Neuronal stem cell (in vitro differentiated cells): Measurements from ENCODE around the gene FOXC1.

Experiments used
- DNase-seq: peaks from one replicate; pipeline ENCODE4 v3.0.0-alpha.2; 2013; ENCODE audit warnings: low spot score
- H2AFZ ChIP-seq: one replicate; pipeline ENCODE4 v1.6.1; 2013; ENCODE audit warnings: mild to moderate bottlenecking, low read length, inconsistent platforms
- H2AK5ac ChIP-seq: 2 replicates; pipeline ENCODE4 v1.6.1; 2013; ENCODE audit warnings: low read depth, mild to moderate bottlenecking, inconsistent platforms, low read length, moderate library complexity, mixed read lengths
- H2BK120ac ChIP-seq: 2 replicates; pipeline ENCODE4 v1.6.1; 2013; ENCODE audit warnings: low read depth, mild to moderate bottlenecking, inconsistent platforms, low read length, moderate library complexity, mixed read lengths
- H2BK12ac ChIP-seq: one replicate; pipeline ENCODE4 v1.6.1; 2013; ENCODE audit warnings: low read length, inconsistent platforms
- H2BK15ac ChIP-seq: 2 replicates; pipeline ENCODE4 v1.6.1; 2013; ENCODE audit warnings: mild to moderate bottlenecking, low read length, inconsistent platforms, mixed read lengths
- H2BK5ac ChIP-seq: one replicate; pipeline ENCODE4 v1.6.1; 2013; ENCODE audit warnings: inconsistent platforms, mild to moderate bottlenecking, low read length, moderate library complexity
- H3K14ac ChIP-seq: one replicate; pipeline ENCODE4 v1.6.1; 2013; ENCODE audit warnings: low read length, inconsistent platforms
- H3K18ac ChIP-seq: 2 replicates; pipeline ENCODE4 v1.6.1; 2013; ENCODE audit warnings: low read length, inconsistent platforms
- H3K23ac ChIP-seq: 2 replicates; pipeline ENCODE4 v1.6.1; 2013; ENCODE audit warnings: low read depth, mild to moderate bottlenecking, mixed read lengths, low read length, inconsistent platforms; ENCODE audit not compliant: poor library complexity
- H3K27ac ChIP-seq: replicated peaks from 3 replicates; pipeline ENCODE4 v1.5.1; 2013; ENCODE audit warnings: low read length, inconsistent platforms
- H3K27me3 ChIP-seq, 3 experiments: 2 replicates each; pipeline ENCODE4 v1.6.1; 2013; ENCODE audit warnings: low read length in 3 of 3, mild to moderate bottlenecking in 2 of 3, inconsistent platforms in 1 of 3, low read depth in 1 of 3, mixed read lengths in 1 of 3, moderate library complexity in 1 of 3; ENCODE audit not compliant: control insufficient read depth in 3 of 3, insufficient read depth in 3 of 3
- H3K36me3 ChIP-seq, 2 donors: replicated peaks in 1 of 2; 2 replicates each; pipeline ENCODE4 v1.6.1; 2013; ENCODE audit warnings: low read length in 2 of 2; ENCODE audit not compliant: control insufficient read depth in 2 of 2, insufficient read depth in 2 of 2
- H3K4ac ChIP-seq: 2 replicates; pipeline ENCODE4 v1.6.1; 2013; ENCODE audit warnings: inconsistent platforms, mild to moderate bottlenecking, low read length, moderate library complexity
- H3K4me1 ChIP-seq, 2 donors: 1 replicate in 1 of 2; 2 replicates in 1 of 2; pipeline ENCODE4 v1.6.1; 2013; ENCODE audit warnings: low read length in 2 of 2, low read depth in 1 of 2; ENCODE audit not compliant: control insufficient read depth in 2 of 2, insufficient read depth in 1 of 2
- H3K4me2 ChIP-seq: one replicate; pipeline ENCODE4 v1.6.1; 2013; ENCODE audit warnings: mild to moderate bottlenecking, low read length, inconsistent platforms; ENCODE audit not compliant: insufficient read depth, poor library complexity, severe bottlenecking
- H3K4me3 ChIP-seq, 2 donors: 2 replicates each; pipeline ENCODE4 v1.5.1; 2013; ENCODE audit warnings: low read length in 2 of 2, mild to moderate bottlenecking in 2 of 2, inconsistent platforms in 1 of 2, moderate library complexity in 1 of 2
- H3K79me1 ChIP-seq: one replicate; pipeline ENCODE4 v1.6.1; 2013; ENCODE audit warnings: low read depth, mild to moderate bottlenecking, inconsistent platforms, low read length, moderate library complexity
- H3K9ac ChIP-seq: one replicate; pipeline ENCODE4 v1.6.1; 2013; ENCODE audit warnings: mild to moderate bottlenecking, low read depth, low read length, inconsistent platforms; ENCODE audit not compliant: poor library complexity
- H3K9me3 ChIP-seq, 2 donors: replicated peaks in 1 of 2; 2 replicates each; pipeline versions ENCODE3 to v1.6.1; 2013; ENCODE audit warnings: low read length in 2 of 2, mild to moderate bottlenecking in 2 of 2, inconsistent platforms in 1 of 2, low read depth in 1 of 2, mixed read lengths in 1 of 2, moderate library complexity in 1 of 2; ENCODE audit not compliant: control insufficient read depth in 2 of 2, insufficient read depth in 1 of 2
- H4K8ac ChIP-seq: one replicate; pipeline ENCODE4 v1.6.1; 2013; ENCODE audit warnings: low read depth, mild to moderate bottlenecking, inconsistent platforms, low read length, moderate library complexity
- H4K91ac ChIP-seq: one replicate; pipeline ENCODE4 v1.6.1; 2013; ENCODE audit warnings: low read length, low read depth, mild to moderate bottlenecking, inconsistent platforms; ENCODE audit not compliant: poor library complexity
- WGBS, 2 donors: extraction: QIAGEN DNeasy Blood & Tissue Kit; methylation state at CpG; one replicate each; pipeline ENCODE4 v1.1.7; 2013; ENCODE audit warnings: missing lambda C conversion rate in 2 of 2, mixed read lengths in 1 of 2; ENCODE audit not compliant: insufficient read length in 2 of 2, insufficient replicate concordance in 1 of 2; ENCODE audit errors: extremely low coverage in 2 of 2; 5-methylcytosine and 5-hydroxymethylcytosine counted together

FOXC1 gene

GRCh38 chr6:1635305-1636010 lies 25.7 kb downstream of the FOXC1 start:
- no peaks in the 10 kb centered on the region for H3K36me3 ChIP-seq
- H2BK12ac ChIP-seq, result no peak overlapping the region
- no peak overlapping the region for H3K23ac ChIP-seq
- peak overlapping the region; percentile 45 for H3K18ac ChIP-seq
- no peaks in the 10 kb centered on the region for H3K79me1 ChIP-seq
- no peak overlapping the region for H4K91ac ChIP-seq
- no peaks in the 10 kb centered on the region for H3K27me3 ChIP-seq
- H2BK120ac ChIP-seq, result no peak overlapping the region
- peaks cover 5 to 7% of the 10 kb centered on the region in 2 donors for H3K4me1 ChIP-seq
- no peak for DNase-seq
- no peak overlapping the region for H2AK5ac ChIP-seq
- no peak overlapping the region for H2BK5ac ChIP-seq
- no peak overlapping the region for H3K4me2 ChIP-seq
- no peak overlapping the region for H2BK15ac ChIP-seq
- H4K8ac ChIP-seq, result no peak overlapping the region
- no peak overlapping the region for H3K4ac ChIP-seq
- H3K9me3 ChIP-seq, result no peaks in the 10 kb centered on the region
- H3K14ac ChIP-seq, result no peak overlapping the region
- H2AFZ ChIP-seq, result peak overlapping the region; percentile 20
- peak overlapping the region in 1 of 2 donors; percentile 13 for H3K4me3 ChIP-seq
- no peak overlapping the region for H3K9ac ChIP-seq
- no CpG with 5 or more reads among the region's 23 CpGs for WGBS, 2 donors
- no peak overlapping the region for H3K27ac ChIP-seq

- DNase-seq, result no peak
- WGBS, 2 donors, result no CpG with 5 or more reads among the region's 9 CpGs
- Histone ChIP-seq H2BK120ac (no peak overlapping the region), H3K9me3 (no peaks in the 10 kb centered on the region), H2AK5ac (no peak overlapping the region), H3K9ac (no peak overlapping the region), H3K23ac (no peak overlapping the region), H3K14ac (no peak overlapping the region), H2BK15ac (no peak overlapping the region), H3K36me3 (no peaks in the 10 kb centered on the region), H4K8ac (peak overlapping the region; percentile 83), H2BK5ac (no peak overlapping the region), H3K27ac (no peak overlapping the region), H3K79me1 (no peaks in the 10 kb centered on the region), H3K18ac (no peak overlapping the region), H3K4me3 (no peak overlapping the region), H4K91ac (no peak overlapping the region), H3K27me3 (no peaks in the 10 kb centered on the region), H3K4ac (no peak overlapping the region), H3K4me1 (peaks cover 5 to 7% of the 10 kb centered on the region in 2 donors), H3K4me2 (no peak overlapping the region), H2AFZ (no peak overlapping the region), H2BK12ac (no peak overlapping the region)
Measured at GRCh38 chr6:1636272-1636825, 26.6 kb downstream of the FOXC1 start.

DNA sequence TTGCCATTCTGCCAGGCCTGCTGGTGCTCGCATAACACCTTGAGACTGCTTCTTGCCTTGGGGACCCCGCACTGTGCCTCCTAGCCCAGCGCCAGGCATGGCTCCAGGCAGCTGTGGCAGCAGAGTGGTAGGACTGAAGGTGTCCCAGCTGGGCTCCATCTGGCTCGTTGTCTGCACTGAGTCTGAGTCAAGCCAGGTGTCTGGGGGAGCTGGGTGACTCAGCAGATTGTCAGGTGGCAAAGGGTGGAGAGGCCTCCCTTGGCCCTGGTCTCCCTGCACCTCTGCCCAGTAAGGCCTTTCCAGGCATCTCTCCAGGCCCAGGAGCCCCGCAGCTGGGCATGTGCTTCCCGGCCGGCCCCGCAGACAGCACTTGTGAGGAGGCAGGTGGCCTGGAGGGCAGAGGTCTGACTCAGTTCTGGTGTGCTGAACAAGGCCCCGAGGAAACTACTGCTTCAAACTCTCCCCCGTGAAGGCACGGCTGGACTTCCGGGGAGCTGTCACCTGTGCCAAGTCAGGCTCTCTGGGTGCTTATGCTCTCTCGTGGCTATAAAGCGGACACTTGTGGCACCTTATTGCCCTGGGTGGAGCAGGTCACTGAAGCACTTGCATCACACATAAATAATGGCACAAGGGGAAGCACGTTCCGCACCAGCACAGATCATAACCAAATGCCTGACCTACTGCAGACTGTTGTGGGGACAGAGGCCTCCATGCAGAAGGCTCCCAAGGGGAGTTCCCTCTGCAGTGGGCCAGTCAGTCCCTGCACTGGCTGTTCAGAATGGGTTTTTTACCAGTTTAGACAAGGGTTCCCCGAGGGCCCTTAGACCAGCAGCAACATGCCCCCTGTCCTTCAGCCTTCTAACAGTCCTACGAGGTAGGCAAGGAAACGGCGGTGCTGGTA lies 27.5 kb downstream of the FOXC1 start:
- DNase-seq, result no peak
- H3K14ac ChIP-seq, result peak overlapping the region; percentile 87
- peak overlapping the region; percentile 1 for H3K9ac ChIP-seq
- no peak overlapping the region for H3K4me3 ChIP-seq
- no peak overlapping the region for H2BK120ac ChIP-seq
- peak overlapping the region; percentile 87 for H2BK5ac ChIP-seq
- H3K4me2 ChIP-seq, result no peak overlapping the region
- peak overlapping the region; percentile 39 for H3K18ac ChIP-seq
- no peaks in the 10 kb centered on the region for H3K36me3 ChIP-seq
- WGBS, 2 donors, result no CpG with 5 or more reads among the region's 20 CpGs
- no peaks in the 10 kb centered on the region for H3K79me1 ChIP-seq
- H2AFZ ChIP-seq, result no peak overlapping the region
- peaks cover 5 to 7% of the 10 kb centered on the region in 2 donors for H3K4me1 ChIP-seq
- no peak overlapping the region for H2BK15ac ChIP-seq
- no peaks in the 10 kb centered on the region for H3K9me3 ChIP-seq
- no peak overlapping the region for H3K23ac ChIP-seq
- H2BK12ac ChIP-seq, result no peak overlapping the region
- H3K27ac ChIP-seq, result no peak overlapping the region
- no peak overlapping the region for H3K4ac ChIP-seq
- H4K8ac ChIP-seq, result peak overlapping the region; percentile 83
- H3K27me3 ChIP-seq, result no peaks in the 10 kb centered on the region
- H2AK5ac ChIP-seq, result peak overlapping the region; percentile 70
- no peak overlapping the region for H4K91ac ChIP-seq

DNA sequence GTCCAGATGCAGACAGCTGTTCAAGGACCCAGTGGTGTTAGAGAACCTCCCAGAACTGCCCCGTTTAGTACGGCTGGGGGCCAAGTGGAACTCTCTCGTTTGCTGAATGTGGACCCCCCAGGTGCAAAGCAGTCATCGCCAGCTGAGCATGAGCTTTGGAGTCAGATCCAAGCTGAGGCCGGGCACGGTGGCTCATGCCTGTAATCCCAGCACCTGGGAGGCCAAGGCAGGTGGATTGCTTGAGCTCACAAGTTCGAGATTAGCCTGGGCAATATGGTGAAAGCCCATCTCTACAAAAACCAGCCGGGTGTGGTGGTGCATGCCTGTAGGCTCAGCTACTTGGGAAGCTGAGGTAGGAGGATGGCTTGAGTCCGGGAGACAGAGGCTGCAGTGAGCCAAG lies 29.7 kb downstream of the FOXC1 start:
- Histone ChIP-seq H2BK5ac (no peak overlapping the region), H3K4me3 (no peak overlapping the region), H3K9me3 (no peaks in the 10 kb centered on the region), H3K79me1 (no peaks in the 10 kb centered on the region), H2BK15ac (no peak overlapping the region), H3K14ac (no peak overlapping the region), H2BK120ac (no peak overlapping the region), H2AFZ (no peak overlapping the region), H3K4me1 (peaks cover 5 to 16% of the 10 kb centered on the region in 2 donors), H3K27ac (no peak overlapping the region), H2BK12ac (no peak overlapping the region), H4K8ac (no peak overlapping the region), H3K27me3 (no peaks in the 10 kb centered on the region), H2AK5ac (no peak overlapping the region), H3K23ac (no peak overlapping the region), H3K4ac (no peak overlapping the region), H3K4me2 (no peak overlapping the region), H4K91ac (no peak overlapping the region), H3K9ac (no peak overlapping the region), H3K18ac (no peak overlapping the region), H3K36me3 (no peaks in the 10 kb centered on the region)
- WGBS, 2 donors, result no CpG with 5 or more reads among the region's 9 CpGs
- no peak for DNase-seq
